HG03039 (cell line): ENCODE data around the gene JAG2.

Experiments used
- ATAC-seq: cut with Tn5 transposase; IDR thresholded peaks from one replicate; pipeline ENCODE4 v1.9.1; 2021; ENCODE audit warnings: mild to moderate bottlenecking, moderate library complexity; ENCODE audit not compliant: unreplicated experiment

JAG2 gene

DNA sequence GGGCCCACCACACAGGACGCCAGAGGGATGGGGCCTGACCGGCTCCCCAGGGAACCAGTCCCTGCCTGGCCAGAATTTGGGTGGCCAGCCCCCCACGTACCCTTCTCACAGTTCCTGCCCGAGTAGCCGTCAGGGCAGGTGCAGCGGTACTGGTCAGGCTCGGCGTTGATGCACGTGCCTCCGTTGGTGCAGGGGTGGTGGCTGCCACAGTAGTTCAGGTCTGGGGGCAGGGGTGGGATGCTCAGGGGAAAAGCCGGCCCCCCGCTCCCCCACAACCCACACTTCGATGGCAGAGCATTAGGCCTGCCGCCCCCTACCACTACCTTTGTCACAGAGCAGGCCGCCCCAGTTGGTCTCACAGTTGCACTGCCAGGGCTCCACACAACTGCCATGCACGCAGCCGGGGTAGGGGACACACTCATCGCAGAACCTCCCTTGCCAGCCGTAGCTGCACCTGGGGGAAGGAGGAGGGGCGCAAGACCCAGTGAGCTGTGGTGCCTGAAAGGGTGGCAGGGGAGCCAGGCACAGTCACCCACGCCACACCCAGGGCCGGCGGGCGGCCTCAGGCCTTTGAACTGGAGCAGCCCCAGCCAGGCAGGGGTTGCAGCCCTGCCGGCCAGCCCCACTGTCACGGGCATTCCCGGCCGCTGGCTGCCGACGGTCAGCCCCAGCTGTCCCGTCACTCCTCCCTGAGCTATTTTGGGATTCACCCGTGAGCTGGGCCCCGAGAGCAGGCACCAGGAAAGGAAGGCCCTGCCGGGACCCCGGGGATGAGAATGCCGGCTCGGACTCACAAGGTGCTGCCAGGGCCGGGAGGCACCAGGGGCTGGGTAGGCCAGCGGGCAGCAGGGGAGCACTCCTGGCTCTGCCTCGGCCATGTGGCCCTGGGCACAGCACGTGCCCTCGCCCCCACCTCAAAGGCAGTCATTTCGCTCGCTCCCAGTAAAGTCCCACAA lies 16.5 kb downstream of the JAG2 start:
- ATAC-seq, result no peak

DNA sequence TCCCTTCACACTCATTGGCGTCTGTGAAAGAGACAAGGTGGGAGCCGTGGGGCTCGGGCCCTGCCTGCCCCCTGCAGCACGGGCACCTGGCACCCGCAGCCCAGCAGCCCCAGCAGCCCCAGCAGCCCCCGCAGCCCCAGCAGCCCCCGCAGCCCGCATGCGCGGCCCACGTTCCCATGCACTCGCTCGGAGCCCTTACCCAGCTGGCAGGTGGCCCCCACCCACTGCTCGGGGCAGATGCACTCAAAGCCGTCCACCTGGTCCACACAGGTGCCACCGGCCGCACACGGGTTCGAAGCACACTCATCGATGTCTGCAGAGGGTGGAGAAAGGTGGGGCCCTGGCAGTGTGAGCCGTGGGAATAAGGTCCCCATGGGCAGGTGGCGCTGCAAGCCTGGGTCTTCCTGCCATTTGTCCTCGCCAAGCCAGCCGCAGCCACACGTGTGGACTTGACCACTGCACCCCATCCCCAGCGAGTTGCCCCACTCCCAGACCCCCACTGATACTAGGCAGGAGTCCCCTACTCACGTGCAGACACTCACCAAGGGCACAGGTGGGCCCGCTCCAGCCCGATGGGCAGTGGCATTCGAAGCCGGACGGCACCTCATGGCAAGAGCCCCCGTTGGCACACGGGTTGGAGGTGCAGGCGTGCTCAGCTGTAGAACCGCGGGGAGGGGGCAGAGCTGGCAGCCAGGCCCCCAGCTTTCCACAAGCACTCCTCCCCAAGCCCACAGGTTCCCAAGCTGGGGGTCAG lies 17.3 kb downstream of the JAG2 start:
- ATAC-seq, result no peak

DNA sequence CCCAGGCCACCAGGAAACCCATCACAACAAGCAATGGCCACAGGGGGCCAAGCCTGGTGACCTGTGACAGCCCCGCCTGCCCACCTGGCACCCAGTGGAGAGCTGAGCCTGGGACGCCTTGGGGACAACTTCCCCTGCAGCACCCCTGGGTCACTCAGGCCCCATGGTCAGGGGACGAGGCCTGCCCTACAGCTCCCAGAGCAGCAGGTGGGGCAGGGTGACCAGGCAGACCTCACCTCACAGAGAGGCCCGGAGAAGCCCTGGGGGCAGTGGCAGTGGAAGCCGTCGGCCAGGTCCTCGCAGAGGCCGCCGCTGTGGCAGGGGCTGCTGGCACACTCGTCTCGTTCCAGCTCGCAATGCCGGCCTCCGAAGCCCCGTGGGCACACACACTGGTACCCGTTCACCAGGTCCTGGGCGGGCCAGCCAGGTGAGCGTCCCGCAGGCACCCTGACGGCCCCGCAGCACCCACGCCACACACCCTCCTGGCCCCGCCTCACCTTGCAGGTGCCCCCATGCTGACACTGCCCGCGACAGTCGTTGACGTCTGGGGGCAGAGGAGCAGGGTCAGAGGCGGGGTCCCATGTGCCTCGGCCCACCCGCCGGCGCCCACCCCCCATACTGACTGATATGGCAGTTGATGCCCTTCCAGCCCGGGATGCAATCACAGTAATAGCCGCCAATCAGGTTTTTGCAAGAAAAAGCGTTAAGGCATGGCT lies 18.1 kb downstream of the JAG2 start:
- ATAC-seq, result no peak

DNA sequence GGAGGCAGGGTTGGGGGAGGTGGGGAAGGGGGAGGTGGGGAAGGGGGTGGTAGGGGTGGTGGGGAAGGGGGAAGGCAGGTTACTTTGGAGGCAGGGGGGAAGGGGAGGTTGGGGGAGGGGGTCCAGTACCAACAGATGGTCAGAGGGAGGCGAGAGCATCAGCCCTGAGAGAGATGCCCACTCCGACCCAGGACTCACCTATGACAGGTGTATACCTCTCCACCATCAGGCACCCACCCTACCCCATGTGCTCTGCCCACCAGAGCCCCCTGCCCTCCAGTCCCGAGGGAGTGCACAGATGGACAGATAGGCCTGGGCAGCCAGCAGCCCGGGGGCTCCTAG lies 18.6 kb downstream of the JAG2 start:
- ATAC-seq, result no peak

DNA sequence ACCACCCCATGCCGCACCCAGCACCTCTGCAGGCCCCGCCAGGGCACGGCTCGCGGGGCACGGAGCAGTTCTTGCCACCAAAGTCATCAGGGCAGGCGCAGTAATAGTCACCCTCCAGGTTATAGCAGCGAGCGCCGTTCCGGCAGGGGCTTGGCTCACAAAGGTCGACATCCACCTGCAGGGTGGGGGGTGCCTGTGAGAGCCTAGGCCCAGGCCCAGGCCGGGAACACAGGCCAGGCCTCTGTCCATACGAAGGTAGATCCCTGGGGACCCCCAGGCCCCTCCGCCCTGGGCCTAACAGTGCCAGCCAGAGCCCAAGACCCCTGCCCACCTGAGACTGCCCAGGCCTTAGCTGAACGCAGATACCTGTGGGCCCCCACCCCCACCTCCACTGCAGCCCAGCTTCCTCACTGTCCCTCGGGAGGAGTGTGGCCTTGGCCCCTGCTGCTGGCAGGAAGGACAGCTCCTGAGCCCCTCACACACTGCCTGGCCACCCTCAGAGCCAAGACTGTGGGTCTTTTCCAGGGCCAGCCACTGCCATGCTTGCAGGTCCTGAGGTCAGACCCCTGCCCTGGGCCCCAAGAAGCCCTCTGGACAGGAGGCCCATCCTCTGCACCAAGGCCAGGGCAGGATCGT lies 19.3 kb downstream of the JAG2 start:
- ATAC-seq, result no peak

DNA sequence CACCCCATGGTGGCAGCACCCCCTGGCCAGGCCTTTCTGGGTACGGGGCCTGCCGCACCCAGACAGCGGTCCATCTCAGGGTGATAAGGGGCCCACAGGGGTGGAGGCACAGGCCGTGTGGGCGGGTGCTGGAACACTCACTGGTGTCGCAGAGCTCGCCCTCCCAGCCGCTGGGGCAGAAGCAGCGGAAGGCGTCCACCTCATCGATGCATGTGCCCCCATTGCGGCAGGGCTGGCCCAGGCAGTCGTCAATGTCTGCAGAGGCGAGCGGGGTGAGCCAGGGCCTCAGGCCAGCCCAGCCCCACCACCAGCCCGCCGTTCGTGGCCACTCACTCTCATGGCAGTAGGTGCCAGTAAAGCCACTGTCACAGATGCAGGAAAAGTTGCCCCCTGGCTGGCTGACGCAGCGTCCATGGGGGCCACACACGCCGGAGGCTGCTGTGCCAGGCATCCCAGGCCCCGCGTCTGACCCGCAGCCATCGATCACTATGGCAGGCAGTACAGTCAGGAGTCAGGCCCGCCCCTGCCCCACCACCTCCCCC lies 19.9 kb downstream of the JAG2 start:
- no peak for ATAC-seq

DNA sequence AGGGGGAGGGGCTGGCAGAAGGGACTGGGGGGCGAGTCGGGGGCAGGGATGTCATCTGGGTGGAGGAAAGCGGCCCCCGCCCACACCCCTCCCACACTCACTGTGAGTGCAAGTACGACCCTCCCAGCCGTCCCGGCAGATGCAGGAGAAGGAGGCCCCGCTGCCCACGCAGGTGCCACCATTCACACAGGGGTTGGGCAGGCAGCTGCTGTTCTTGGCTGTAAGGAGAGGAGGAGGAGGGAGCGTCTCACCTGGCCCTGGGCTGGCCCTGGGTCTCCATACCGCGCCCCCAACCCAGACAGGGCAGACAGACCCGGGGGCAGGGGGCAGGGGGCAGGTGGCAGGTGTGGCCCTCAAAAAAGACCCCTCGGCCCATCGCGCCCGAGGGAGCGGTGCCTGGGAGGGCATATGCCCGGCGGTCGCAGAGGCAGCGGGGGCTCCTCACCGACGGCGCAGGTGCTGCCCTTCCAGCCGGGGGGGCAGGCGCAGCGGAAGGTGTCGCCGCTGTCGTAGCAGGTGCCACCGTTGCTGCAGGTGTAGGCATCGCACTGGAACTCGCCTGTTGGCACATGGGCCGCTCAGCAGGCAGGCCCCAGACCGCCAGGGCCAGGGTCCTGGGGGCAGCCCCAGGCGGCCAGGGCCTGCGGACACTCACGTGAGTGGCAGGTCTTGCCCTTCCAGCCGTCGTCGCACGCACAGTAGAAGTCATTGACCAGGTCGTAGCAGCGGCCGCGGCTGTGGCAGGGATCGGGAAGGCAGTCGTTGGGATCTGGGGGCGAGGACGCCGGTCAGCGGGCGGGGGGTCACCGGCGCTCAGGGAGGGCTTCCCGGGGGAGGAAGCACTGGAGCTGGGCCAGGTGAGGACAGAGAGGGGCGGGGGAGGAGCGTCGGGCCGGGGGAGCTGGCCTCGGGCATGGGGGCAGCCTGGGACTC lies 20.6 kb downstream of the JAG2 start:
- ATAC-seq, result no peak

DNA sequence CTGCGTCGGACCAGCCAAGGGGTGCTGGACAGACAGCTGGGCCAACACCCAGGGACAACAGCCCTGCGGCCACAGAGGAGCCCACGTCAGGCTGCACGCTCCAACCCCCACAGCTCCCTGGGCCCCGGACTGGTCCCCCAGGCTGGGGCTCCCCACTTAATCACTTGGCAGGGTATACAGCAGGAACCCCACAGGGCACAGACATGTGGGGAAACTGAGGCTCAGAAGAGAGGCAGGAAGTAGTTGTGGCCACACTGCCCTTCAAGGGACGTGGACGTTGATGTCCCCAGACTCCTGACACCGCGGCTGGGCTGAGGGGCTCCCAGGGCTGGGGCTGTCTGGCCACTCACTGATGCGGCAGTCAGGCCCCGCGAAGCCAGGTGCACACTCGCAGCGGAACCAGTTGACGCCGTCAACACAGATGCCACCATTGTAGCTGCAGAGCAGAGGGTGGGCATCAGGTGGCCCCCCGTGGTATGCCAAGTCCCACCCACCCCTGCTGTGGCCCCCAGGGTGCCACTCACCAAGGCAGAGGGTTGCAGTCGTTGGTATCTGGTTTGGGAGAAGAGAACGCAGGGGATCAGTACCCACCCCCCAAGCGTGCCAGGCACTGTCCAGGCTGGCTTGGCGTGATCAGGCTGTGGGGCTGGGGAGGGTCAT lies 21.5 kb downstream of the JAG2 start:
- ATAC-seq, result no peak

DNA sequence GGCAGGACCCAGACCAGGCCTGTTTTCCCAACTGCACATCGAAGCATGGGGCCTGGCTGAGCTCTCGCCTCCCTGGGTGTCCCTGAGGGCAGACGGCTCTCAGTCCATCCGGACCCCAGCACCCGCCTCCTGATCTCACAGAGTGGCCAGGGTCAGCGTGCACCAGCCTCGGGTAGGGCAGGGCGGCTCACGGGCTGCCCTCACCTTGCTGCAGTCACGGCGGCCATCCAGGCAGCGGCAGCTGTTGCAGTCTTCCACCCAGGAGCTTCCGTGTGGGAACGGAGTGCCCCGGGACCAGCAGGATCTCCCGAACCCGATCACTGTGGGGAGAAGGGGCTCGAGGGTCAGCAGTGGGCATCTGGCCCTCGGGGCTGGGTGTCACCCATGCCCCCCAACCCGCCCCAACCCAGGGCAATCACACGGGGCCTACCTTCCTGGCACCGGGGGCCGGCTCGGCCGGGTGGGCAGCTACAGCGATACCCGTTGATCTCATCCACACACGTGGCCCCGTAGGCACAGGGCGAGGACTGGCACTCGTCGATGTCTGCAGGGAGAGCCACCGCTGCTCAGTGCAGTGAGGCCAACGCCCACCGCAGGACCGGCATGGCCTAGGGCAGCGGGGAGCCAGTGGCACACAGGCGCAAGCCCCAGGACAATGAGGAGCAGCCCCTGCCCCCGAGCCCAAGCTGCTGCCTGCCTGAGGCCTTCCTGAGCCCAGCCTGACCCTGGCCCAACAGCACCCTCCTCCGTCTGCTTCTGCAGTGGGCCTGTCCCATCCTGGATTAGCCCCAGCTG lies 22.2 kb downstream of the JAG2 start:
- ATAC-seq, result no peak

DNA sequence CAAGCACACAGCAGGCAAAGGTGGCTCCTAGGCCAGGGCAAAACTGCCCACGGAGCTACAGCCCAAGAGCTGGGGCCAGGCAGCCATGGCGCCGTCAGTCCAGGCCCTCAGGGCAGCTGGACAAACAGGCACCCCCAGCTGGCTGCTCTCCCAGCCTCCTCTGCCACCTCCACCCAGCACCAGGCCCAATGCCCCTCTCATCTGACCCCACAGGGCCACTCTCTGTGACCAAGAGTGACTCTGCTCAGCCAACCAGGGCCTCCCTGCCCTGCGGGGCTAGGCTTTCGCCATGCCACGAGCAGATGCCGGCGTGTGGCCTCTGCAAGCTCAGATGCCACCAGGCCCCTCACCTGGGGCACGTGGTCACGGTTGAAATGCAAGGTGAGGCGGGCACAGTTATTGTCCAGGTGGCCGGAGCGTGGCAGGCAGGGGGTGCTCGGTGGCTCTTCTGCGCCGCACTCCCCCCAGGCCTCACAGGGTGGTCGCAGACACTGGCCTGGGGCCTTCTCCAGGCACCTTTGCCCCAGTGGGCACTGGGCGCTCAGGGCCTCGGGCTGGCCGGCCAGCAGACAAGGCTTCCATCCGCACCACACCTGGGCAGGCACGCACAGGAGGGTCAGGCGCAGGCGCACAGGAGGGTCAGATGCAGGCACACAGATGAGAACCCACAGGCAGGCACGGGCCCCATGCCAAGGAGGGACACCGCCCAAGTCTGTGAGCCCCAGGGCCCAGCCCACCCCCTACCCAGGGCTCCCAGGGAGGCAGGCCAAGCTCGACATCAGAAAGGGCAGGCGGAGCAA lies 23.0 kb downstream of the JAG2 start:
- no peak for ATAC-seq

DNA sequence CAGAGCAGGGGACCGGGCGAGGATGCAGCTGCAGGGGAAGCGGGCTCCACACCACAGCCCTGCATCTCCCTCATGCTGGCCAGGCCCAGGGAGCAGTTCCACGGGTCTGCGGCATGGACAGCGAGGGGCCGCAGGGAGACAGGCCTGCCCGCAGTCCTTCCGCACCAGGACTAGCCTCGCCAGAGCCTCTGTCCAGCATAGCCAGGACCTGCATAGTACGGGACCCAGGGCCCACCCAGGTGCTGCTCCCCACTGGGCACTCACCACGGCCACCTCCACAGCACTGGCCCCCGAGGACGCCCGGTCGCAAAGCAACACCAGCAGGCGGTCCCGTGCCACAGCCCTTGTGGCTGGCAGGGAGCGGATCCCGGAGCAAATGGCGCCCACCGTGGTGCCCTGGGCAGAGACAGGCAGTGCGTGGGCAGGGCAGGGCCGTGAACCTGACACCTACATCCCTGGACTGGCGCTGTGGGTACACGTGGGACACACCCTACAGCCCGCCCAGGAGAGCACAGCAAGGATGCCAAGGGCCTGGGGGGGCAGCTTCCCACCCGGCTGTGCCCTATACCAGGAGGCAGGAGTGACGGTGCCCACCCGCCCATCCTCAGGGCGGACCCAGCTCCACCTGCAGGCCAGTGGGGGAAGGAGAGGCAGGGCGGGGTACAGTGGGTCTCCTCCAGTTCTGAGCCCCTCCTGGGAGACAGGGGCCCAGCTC lies 23.8 kb downstream of the JAG2 start:
- ATAC-seq, result no peak

DNA sequence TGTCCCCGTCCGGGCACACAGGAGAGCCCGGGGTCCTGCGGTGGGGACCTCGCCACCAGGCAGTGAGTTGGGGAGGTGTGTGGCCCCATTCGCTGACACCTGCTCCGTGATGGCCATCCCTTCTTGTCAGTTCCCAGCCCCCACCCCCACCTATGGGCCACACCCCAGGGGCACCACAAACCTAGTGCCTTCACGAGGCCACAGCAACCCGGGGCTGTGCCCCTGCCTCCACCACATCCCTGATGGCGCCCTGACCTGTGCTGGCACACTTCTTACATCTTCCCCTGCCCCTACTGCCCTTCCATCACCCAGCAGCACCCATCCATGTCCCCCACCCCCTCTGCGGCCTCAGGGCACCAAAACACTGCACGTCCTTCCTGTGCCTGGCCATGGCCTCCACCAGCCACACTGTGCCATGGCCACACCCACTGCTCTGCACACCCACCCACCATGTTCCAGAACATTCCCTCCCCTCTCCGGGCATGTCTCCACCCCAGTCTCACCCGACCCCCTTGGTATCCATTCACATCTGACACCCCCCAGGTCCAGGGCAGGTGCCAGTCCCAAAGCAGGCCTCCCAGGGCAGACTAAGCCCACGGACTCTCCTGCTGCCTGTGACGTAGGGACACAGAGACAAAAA lies 24.4 kb downstream of the JAG2 start:
- no peak for ATAC-seq

DNA sequence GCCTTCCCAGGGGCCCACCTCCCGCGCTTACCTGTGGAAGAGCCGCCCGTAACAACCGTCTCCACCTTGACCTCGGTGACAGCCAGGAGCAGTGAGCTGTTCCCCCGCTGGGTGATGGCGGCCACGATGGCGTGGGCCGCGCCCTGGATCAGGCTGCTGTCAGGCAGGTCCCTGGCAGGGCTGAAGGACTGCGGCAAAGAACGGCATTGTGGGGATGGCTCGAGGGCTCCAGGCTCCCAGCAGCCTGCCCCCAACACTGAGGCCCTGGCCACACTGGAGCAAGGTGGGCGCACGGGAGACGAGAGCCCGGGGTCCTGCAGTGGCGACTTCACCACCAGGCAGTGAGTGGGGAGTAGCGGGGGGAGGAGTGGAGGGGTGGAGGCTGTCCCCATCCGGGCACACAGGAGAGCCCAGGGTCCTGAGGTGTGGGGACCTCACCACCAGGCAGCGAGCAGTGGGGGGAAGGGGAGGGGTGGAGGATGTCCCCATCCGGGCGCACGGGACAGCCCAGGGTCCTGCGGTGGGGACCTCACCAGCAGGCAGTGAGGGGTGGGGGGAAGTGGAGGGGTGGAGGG lies 25.0 kb downstream of the JAG2 start:
- no peak for ATAC-seq

DNA sequence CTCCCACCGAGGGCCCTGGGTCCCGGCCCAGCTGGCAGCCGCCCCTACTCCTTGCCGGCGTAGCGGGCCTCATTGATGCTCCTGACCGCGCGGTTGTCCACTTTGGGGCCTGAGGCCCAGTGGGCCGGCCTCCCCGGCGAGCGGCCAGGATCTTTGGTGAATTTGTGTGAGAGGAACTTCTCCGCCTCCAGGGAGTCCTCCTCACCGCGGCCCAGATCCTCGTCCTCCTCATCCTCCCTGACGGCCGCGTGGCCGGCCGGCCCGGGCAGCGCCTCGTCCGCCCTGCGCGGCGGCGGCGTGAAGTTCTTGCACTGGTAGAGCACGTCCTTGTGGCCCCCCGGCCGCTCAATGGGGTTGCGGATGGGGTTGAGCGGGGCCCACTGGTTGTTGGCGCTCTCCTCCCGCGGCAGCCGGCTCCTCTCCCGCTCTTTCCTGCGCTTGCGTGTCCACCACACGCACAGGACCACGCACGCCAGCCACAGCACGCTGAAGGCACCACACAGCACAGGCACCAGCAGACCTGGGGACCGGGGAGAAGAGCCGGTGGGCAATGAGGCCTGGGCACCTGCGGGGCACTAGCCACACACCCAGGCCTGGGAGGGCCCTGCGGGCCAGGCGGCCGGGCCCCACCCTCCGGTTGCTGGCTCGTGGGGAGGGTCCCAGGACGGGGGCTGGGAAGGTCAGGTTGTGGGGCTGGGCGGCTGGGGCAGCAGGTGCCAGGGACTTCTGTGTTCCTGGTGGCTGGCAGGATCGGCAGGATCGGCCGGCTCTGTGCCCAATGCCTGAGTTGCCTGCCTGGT lies 25.7 kb downstream of the JAG2 start:
- no peak for ATAC-seq
